Tibial nerve (tissue), 4 donors: ENCODE measurements around the gene ADCY6. TPM values are rescaled to one million over a fixed set of nuclear protein-coding genes. Genes with fewer than 3 reads are reported as not detected.

ENCODE experiments used
- DNase-seq, 2 donors: peaks; one replicate each; pipeline ENCODE4 v3.0.0-alpha.2; 2019; ENCODE audit warnings: low spot score in 2 of 2
- H3K27ac ChIP-seq, 4 donors: fragments of 200-600 bp; sonication (generic) in 3 of 4; one replicate each; pipeline ENCODE4 v1.5.1; 2017 to 2019; ENCODE audit warnings: mild to moderate bottlenecking in 1 of 4
- H3K27me3 ChIP-seq, 2 donors: fragments of 200-600 bp; sonication (generic) in 1 of 2; one replicate each; pipeline versions ENCODE4 v1.5.1 to v1.6.0; 2017 to 2019
- H3K36me3 ChIP-seq, 3 donors: fragments of 200-600 bp; sonication (generic); one replicate each; pipeline ENCODE4 v1.5.1; 2018 to 2019
- H3K4me1 ChIP-seq, 4 donors: fragments of 200-600 bp; sonication (generic) in 3 of 4; one replicate each; pipeline ENCODE4 v1.5.1; 2017 to 2019
- H3K4me3 ChIP-seq, 4 donors: fragments of 200-600 bp; sonication (generic) in 3 of 4; one replicate each; pipeline ENCODE4 v1.5.1; 2017 to 2019; ENCODE audit warnings: mild to moderate bottlenecking in 1 of 4, moderate library complexity in 1 of 4
- H3K9me3 ChIP-seq, 4 donors: fragments of 200-600 bp; sonication (generic) in 3 of 4; one replicate each; pipeline ENCODE4 v1.5.1; 2017 to 2019
- EP300 ChIP-seq, 2 donors: sonication (generic); formaldehyde crosslinking; IDR thresholded peaks; one replicate each; pipeline ENCODE4 v1.6.1; 2017; ENCODE audit warnings: antibody characterized with exemption in 2 of 2, mild to moderate bottlenecking in 1 of 2
- POLR2A ChIP-seq, 2 donors: fragments of 450-650 bp; IDR thresholded peaks; one replicate each; pipeline ENCODE4 v1.6.1; 2017; ENCODE audit warnings: antibody characterized with exemption in 2 of 2, mild to moderate bottlenecking in 2 of 2, moderate library complexity in 2 of 2
- WGBS, 2 donors: methylation state at CpG; one replicate each; pipeline ENCODE4 v1.1.5; 2018; 5-methylcytosine and 5-hydroxymethylcytosine counted together
- total RNA-seq, 4 donors: library from RNA; depleted of rRNA; stranded (reverse); fragments of >200 nt; gene quantifications; one replicate each; pipeline ENCODE4 v1.1.0, GENCODE V29; 2016
- TF ChIP-seq, protein P1 (sequence below), 5 experiments: fragments of 200-600 bp in 3 of 5; fragments of 450-650 bp in 2 of 5; sonication (generic) in 3 of 5; IDR thresholded peaks; one replicate each; pipeline ENCODE4 v1.5.1; 2016 to 2019; ENCODE audit warnings: antibody characterized with exemption in 5 of 5, mild to moderate bottlenecking in 3 of 5, moderate library complexity in 2 of 5

ADCY6 gene
- total RNA-seq, 4 donors from 2014 or later, result 53.3 to 74.7 (median 57.1) TPM

DNA sequence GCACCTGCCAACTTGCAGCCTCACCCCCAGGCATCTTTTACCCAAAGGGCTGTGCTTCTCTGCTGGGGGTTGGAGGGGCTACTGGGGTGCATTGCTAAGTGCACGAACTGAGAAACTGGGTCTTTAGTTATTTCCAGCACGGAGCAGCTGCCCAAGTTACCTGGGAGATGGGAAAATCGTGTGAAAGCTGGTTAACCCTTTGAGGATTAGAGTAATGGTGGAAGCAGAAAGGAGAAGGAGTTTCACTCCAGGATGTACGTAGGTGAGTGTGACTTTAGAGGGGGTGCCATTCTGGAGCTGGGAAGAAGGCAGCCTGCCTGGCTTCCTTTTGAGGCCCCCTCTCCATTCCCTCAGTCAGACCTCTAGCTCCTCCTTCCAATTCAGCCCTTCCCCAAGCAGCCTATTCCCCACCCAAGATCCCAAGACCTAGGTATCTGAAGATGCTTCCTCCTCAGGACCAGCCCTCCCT, 1.0 kb upstream of the ADCY6 start:
- Histone ChIP-seq H3K36me3 (no peaks in the 10 kb centered on the region), H3K9me3 (no peaks in the 10 kb centered on the region), H3K27ac (peak overlapping the region in 3 of 4 donors; percentile 88 to 93 (median 93)), H3K4me3 (peak overlapping the region; percentile 57 to 93 (median 80)), H3K4me1 (peaks cover 0 to 44% (median 22%) of the 10 kb centered on the region in 4 donors), H3K27me3 (no peaks in the 10 kb centered on the region)
- DNase-seq, result no peak
- no peak for TF ChIP-seq POLR2A (IDR thresholded peaks at IDR 0.05)
- TF ChIP-seq, protein P1, sequence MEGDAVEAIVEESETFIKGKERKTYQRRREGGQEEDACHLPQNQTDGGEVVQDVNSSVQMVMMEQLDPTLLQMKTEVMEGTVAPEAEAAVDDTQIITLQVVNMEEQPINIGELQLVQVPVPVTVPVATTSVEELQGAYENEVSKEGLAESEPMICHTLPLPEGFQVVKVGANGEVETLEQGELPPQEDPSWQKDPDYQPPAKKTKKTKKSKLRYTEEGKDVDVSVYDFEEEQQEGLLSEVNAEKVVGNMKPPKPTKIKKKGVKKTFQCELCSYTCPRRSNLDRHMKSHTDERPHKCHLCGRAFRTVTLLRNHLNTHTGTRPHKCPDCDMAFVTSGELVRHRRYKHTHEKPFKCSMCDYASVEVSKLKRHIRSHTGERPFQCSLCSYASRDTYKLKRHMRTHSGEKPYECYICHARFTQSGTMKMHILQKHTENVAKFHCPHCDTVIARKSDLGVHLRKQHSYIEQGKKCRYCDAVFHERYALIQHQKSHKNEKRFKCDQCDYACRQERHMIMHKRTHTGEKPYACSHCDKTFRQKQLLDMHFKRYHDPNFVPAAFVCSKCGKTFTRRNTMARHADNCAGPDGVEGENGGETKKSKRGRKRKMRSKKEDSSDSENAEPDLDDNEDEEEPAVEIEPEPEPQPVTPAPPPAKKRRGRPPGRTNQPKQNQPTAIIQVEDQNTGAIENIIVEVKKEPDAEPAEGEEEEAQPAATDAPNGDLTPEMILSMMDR (IDR thresholded peaks at IDR 0.05), result no peak
- WGBS, 2 donors, result 24 to 25% methylated on average over 4 of the region's 4 CpGs

DNA sequence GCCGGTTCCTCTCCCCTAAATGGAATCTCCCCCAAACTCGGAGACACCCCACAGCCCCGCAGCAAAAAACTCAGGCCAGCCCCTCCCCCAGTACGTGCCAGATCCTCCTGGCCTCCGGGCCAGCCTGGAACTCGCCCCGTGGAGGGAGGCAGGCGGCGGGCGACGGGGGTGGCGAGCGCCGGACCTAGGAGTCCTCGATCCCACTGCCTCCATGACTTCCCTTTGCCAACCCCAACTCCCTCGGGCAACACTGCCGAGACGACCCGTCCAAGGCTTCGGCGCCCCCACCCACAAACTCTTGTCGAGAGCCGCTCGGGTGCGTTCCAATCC, 400 bp downstream of the ADCY6 start:
- no peak for DNase-seq
- Histone ChIP-seq H3K4me3 (peak overlapping the region; percentile 57 to 93 (median 80)), H3K4me1 (peaks cover 0 to 53% (median 22%) of the 10 kb centered on the region in 4 donors), H3K27me3 (no peaks in the 10 kb centered on the region), H3K9me3 (no peaks in the 10 kb centered on the region), H3K27ac (peak overlapping the region; percentile 55 to 93 (median 90)), H3K36me3 (no peaks in the 10 kb centered on the region)
- TF ChIP-seq POLR2A (IDR thresholded peaks at IDR 0.05) (no peak), EP300 (IDR thresholded peaks at IDR 0.05) (no peak)
- TF ChIP-seq, protein P1 (IDR thresholded peaks at IDR 0.05), result no peak
- WGBS, 2 donors, result 0% methylated on average over 21 to 25 of the region's 25 CpGs

DNA sequence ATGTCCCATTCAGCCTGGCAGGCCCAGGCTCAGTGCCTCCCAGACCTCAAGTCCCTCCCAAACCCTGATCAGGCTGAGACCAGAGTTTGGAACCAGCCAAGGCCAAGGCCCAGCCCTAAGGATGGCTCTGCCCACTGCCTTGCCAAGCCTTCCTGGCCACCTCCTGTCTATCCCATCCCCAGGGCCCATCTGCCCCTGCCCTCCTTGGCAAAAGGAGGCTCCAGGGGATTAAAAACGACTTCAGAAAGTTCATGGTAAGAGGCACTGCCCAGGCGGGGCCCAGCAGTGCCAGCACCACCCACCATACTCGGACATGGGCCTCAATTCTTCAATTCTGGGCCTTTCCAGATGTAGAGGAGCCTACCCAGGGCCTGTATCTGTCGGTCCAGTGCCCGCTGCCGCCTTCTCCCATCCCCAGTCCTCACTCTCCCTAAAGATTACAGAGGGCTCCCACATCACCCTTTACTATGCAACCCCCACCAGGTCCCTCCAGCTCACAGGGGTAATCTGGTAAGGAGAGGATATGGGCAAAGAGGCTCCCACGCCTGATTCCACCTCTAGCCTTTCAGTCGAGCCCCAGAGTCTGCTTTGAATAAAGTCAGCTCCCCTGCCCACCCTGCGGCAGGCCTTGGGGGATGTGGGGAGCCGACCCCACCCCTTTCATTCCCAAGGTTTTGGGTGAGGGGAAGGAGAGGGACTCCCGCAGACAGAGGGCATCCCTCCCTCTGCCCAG, 932 bp downstream of the ADCY6 start:
- no peaks in the 10 kb centered on the region for H3K27me3 ChIP-seq
- TF ChIP-seq POLR2A (IDR thresholded peaks at IDR 0.05), result no peak
- no peak for TF ChIP-seq EP300 (IDR thresholded peaks at IDR 0.05)
- TF ChIP-seq, protein P1 (IDR thresholded peaks at IDR 0.05), result no peak
- no peaks in the 10 kb centered on the region for H3K9me3 ChIP-seq
- peak overlapping the region; percentile 57 to 93 (median 80) for H3K4me3 ChIP-seq
- peak overlapping the region; percentile 55 to 93 (median 90) for H3K27ac ChIP-seq
- peaks cover 0 to 58% (median 22%) of the 10 kb centered on the region in 4 donors for H3K4me1 ChIP-seq
- WGBS, 2 donors, result 2 to 10% methylated on average over 11 of the region's 11 CpGs
- peaks cover 0 to 3% (median 0%) of the 10 kb centered on the region in 3 donors for H3K36me3 ChIP-seq
- no peak for DNase-seq

DNA sequence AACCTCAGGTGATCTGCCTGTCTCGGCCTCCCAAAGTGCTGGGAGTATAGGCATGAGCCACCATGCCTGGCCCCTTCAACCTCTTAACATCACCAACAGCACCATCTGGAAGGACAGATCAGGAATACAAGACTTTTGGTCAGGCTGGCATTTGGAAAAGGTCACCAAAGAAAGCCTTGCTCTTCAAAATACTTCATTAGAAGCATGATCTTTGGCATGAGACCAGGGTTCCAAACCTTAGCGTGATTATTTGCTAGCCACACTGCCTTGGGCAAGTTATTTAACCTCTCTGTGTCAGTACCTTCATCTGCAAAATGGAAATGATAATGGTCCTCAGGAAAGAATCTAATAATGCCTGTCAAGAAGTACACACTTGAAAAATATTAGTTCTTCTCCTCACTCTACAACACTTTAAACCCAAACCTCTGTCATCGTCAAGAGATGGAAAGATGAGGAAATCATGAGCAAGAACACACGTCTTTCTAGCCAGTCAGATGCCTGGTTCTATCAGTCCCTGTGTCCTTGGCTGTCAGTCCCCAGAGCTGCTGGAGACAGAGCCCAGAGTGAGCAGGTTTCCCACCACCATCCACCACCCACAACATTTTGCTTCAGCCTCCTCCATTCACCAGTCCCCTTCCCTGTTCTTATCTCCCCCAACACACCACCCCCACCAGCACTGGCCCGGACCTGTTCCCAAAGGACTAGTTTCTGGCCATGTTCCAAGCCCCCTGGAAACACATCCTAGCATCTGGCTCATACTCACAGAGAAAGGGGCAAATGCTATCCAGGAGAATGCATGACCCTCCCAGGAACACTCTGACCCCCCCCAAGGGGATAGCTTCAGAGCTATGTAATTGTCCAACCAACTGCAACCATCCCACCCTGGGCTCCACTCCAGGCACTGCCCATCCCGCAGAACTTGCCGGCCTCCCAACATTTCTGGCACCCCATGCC, 2.0 kb downstream of the ADCY6 start:
- peaks cover 0 to 69% (median 23%) of the 10 kb centered on the region in 4 donors for H3K4me1 ChIP-seq
- peaks cover 0 to 14% (median 0%) of the 10 kb centered on the region in 3 donors for H3K36me3 ChIP-seq
- no peaks in the 10 kb centered on the region for H3K27me3 ChIP-seq
- no peak for DNase-seq
- TF ChIP-seq EP300 (IDR thresholded peaks at IDR 0.05) (no peak), POLR2A (IDR thresholded peaks at IDR 0.05) (no peak)
- TF ChIP-seq, protein P1 (IDR thresholded peaks at IDR 0.05), result no peak
- peak overlapping the region; percentile 55 to 93 (median 90) for H3K27ac ChIP-seq
- WGBS, 2 donors, result 17 to 23% methylated on average over 7 of the region's 7 CpGs
- H3K4me3 ChIP-seq, result peak overlapping the region in 3 of 4 donors; percentile 72 to 93 (median 88)
- no peaks in the 10 kb centered on the region for H3K9me3 ChIP-seq
